ENCODE results near the gene PGM1.

Gene PGM1

DNA sequence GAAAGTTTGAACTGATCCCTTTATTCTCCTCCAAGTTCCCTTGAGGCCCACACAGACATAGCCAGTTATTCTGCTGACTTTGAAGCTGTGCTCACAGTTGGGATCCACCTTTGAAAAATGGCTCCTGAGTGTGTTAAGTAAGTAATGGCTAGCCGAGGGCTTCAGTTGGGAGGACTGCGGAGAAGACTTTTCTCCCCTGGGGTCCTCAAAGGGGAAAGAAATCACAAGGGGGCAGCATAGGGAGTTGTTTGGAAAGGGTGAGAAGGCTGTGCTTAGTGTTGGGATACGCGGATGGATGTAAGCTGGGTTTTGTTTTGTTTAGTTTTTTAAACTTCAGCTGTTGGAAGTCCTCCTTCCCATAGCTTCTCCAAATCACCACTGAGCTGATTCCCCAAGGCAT is 8.3 kb downstream of the PGM1 start:
- DNase-seq, result no peak

DNA sequence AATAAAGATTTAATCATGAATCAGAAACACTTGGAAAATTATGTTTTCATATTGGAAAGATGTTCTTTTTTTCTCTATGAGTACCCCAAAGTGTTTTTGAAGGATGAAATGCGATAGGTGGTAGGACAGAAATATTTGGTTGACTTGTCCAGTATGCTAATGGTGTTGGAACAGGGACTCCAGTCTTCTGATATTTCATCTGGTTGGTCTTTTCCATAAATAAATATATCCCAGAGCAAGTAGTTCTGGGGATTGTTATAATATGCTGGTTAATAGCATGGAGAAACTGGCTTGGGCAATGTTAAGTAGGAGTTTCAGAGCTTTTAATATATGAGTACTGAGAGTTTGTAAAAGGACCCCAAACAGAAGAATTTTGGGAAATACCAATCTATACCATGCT is 8.7 kb downstream of the PGM1 start:
- DNase-seq, result no peak

DNA sequence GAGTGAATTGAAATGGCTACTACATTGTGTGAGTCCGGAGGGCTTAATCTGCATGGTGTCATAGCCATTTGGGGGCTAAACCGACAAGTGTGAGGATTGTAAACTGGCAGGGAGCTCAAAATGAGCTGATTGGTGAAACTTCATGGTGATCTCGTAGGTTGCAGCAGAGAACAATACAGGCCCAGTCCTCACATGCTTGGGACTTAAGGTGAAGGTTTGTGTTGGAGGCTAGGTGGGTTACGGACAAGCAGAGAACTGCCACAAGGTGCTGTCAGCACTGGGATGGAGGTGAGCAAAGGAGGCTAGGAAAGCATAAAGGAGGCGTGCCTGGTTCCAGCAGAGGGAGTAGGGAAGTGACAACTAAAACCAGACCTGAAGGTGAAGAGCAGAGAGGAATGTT is 9.4 kb downstream of the PGM1 start:
- no peak for DNase-seq

DNA sequence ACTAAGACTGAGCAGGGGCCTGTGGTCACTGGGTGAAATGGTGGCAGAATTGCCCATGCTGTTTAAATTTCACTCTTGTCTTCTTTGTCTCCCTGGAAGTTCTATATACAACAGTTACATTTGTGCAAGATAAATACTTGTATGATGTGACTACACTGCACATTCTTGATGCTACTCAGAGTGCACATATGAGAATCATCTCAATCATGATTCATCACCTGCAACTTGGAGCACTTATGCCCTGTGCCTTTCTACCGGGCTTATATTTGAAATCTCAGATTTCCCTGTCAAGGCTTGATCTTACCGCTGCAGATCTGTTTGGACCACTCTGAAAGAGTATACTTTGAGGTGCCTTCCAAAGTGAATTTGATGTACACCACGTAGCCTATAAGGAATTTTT is 10.6 kb downstream of the PGM1 start:
- DNase-seq, result no peak

DNA sequence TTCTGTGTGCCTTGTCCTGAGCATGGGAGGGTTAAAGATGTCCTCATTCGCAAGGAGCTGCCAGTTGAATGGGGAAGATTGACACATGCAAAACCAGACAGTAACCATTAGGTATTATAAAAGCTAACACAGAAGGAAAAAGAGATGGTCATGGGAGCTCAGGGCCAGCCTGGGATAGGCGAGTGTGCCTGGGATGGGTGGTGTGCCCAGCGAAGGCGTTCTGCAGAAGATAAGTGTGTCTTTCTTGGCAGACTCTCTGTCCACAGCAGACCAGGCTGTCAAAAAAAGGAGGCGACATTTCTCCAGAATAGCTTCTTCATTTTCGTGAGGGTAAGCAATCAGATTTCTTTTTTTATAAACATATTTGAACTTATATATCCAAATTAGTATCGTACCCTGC is 14.1 kb downstream of the PGM1 start:
- DNase-seq, result no peak

DNA sequence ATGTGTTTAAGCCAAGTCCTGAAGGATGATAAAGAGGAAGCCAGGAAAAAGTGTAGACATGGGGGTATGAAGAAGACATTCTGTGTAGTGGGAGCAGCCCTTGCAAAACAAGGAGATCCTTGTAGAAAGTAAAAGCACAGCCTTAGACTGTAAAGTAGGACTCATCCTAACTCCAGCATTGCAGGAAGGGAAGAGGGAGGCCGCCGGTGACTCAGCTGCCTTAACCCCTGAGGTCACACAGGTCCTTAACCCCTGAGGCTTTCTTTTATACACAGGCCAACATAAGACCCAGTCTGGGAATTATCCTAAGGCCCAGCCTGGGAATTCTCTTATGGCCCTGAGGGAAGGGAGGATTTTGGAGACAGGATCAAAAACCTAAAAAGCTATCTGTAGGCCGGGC is 18.0 kb downstream of the PGM1 start:
- no peak for DNase-seq

DNA sequence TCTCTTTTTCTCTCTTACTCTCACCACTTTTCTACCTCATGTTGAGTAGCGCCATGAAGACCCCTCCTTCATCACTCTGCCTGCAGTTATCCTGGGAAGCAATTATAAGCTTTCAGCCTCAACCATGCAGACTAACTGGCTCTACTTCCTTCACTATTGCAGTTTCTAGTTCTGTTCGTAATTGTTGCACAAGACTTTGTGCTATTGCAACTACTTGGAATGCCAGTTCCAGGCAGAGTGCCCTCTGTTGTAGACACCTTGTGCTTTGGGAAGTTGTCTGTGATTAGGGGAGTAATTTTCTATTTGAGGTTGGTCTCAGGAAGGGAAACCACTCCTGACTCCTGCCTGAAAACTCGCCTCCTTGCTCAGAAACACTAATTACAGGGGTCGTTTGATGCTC is 19.4 kb downstream of the PGM1 start:
- no peak for DNase-seq

DNA sequence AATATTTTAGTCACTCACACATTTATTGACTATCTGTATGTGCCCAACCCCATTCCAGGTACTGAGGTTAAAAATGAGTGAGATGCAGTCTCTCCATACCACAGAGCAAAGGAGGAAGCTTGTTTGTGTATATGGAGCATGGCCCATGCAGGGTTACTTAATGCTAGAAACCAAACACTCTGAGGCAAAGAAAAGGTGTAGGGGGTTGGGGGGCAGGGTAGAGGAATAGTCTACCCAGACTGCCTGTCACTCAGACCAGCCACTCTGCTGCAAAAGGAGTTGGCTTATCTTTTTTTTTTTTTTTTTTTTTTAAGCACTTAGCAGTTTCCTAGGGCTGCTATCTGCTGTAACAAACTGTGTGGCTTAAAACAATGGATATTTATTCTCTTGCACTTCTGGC is 19.8 kb downstream of the PGM1 start:
- DNase-seq, result no peak

DNA sequence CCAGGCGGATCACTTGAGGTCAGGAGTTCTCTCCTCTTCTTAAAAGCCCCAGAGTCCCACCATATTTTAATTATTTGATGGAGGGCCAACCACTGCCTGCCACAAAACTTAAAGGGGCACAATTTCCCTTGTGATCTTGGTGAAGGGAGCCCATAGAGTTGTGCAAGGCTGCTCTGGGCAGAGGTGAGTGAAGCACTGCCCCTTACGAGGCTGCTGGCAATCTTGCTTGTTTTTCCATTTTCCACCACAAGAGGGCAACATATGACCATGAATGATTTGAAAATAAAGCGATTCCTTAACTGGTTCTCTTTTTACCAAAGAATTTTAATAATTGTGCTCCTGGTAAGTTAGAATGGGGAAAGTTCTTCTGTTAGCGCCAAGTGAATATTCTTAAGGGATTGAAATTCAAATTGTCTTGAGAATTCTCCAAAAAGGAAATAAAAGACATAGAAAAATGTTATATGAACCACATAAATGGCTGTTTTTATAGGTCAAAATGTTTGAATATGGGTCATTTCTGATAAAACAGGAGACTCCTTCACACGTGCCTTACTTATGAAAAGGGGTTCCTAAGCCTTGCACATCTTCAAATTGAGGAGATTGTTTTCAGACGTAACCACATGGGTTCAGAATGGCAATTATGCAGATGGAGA is 22.7 kb downstream of the PGM1 start:
- DNase-seq, result peak; percentile 95

DNA sequence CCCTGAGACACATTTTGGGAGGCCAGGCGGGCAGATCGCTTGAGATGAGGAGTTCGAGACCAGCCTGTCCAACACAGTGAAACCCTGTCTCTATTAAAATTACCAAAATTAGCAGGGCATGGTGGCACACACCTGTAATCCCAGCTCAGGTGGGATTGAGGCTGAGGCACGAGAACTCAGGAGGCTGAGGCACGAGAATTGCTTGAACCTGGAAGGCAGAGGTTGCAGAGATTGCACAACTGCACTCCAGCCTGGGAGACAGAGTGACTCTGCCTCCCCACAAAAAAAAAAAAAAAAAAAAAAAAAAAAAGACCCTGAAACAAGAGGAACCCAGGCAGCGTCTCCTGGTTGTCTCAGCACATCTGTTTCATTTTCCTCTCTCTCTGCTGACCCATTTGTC is 24.2 kb downstream of the PGM1 start:
- no peak for DNase-seq

DNA sequence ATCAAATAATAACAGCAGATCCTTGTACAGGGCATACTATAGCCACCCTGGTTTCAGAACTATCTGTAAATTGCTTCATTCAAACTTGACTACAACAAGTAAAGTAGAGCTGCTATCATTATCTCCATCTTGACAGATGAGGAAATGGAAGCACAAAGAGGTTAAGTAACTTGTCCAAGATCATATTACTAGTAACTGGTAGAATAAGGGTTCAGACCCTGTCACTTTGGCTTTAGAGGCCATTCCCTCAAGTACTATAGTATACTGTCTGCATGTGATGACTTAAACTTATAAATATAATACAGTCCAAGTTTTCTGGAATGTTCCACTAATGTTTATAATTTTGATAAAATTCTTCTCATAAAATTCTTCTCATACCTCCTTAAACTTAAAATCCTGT is 24.8 kb downstream of the PGM1 start:
- DNase-seq, result no peak

DNA sequence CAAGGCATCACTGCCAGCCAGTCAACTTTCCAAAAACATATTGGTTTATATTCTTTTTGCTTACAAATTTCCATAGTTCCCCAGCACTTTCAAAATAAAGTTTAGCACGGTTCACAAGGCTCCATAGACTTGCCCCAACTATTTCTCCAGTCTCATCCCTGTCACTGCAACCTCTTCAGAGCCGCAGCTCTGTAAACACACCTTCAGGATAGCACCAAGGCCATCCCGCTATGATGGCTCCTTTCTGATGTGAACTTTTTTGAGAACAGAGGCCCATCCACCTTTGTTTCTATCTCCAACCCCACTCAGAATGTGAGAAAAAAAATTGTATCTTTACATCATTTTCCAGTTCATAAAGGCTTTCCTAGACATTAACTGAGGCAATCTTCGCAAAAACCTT is 26.3 kb downstream of the PGM1 start:
- DNase-seq, result no peak

DNA sequence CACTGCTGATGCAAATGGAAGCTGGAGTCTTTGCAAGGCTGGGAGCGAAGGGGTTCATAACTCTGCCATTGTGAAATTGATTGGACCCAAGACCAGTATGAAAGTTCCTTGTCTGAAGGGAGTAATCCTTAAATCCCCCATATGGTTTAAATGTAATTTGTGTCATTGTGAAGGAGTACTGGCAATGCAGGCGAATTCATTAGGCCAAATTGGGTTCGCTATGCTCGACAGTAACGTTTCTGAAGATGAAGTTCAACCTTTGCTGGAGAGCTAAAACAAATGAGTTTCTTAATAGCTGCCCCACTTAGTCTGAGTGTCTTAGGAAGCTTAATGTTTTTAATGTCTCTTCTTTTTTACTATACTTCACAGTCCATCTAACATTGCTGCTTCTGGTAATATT is 27.5 kb downstream of the PGM1 start:
- no peak for DNase-seq

DNA sequence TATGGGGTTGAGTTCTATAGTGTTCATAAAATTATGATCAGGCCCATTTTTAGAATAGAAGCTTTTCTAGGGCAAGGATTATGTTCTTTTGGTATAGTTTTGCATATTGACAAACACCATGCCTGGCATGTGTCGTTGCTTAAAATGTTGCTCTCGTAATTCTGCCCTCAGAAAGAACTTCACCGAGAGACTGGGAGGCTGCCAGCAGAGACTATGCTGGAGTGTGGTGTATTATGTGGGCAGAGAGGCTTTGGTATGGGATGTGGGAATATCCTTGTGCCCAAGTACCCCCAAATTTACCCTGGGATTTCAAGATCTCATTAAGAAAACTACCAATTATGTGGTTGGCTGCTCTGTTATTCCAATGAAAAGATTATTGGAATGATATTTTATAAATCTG is 27.9 kb downstream of the PGM1 start:
- DNase-seq, result no peak

DNA sequence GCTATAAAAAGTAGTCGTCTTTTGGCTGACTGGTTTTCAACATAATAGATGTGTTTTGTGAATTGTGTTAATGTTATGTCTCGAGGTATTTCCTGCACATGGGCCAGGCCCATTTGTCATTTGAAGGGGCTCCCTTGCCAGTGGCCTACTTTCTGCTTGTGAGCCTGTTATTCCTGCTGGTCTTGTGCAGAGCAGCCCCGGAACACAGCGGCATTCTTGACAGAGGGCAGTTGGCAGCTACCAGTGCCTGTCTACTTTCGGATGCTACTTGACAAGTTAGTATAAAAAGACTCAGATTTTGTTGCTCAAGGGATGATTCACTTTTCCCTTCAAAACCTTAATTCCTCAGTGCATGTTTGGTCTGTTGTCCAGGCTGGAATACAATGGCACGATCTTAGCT is 28.5 kb downstream of the PGM1 start:
- no peak for DNase-seq

DNA sequence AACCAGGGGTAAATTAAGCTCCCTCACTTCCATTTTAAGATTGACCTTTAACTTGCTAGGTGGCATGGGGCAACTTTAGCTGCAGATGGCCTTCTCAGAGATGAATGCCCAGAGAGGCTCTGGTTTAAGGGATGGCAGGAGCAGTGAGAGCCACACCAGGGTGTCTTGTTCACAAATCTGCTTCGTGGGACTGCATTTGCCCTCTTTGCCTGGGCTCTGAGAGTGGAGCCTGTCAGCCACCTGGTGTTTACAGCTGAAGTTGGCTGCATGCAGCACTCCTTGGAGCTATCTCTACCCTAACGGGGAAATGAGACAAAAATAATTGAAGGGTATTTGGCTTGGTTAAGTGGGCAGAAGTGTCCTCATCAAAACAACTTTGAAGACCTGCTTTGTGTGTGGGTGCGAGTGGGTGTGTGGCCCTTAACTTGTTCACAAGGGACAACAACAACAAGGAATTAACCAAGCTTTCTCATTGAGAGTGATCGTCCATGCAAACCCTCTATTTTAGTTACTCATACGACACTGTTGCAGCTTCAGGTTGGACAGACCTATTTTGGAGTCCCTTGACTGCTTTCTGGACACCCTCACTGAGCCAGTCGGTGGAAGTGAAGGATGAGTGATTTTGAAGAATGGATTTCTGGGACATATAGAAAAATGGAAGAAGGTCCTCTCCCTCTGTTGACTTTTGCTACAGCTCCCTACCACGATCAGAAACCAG is 29.8 kb downstream of the PGM1 start:
- no peak for DNase-seq

DNA sequence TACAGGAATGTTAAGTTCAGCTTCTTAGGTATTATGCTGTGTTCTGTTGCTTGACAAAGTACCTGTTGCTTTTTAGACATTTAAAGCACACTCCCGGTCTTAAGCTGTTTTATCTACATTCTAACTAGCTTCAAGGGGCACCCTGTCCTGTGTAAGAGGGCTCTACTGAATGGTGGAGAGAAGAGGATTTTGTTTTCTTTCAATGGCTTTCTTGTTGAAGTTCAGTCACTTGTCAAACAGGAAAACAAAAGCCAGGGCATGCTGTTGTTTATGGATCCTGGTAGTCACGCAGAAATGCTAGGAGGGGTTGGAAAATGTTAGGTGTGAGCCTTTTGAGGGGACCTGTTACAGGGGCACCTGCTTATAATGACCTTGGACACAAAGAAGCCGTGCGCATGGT is 30.7 kb downstream of the PGM1 start:
- DNase-seq, result peak; percentile 42

DNA sequence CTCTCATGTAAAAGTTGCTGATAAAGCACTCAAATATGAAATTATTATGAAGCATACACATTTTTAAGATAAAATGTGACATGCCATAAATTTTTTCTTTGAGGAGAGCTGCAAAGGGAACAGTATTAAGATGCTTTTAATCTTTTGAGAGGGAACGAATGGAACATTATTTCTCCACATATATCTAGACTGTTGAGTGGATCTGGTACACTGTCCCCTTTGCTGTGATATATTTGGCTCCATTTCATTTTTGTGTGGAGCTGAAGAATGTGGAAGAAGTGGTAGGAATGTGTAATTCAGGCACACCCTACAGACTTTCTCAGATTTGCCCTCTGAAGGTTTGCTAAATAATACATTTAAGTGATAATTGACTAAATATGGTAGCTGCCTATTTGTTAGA is 31.7 kb downstream of the PGM1 start:
- no peak for DNase-seq

DNA sequence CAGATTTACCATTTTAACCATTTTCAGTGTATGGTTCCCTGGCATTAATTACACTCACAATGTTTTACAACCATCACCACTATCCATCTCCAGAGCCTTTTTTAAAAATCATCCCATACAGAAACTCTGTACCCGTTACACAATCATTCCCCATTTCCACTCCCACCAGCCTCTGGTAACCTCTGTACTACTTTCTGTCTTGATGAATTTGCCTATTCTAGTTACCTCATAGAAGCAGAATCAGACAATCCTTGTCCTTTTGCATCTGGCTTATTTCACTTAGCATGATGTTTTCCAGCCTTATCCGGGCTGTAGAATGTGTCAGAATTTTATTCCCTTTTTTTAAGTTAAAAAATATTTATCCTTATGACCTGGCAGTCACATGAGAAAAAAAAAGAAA is 33.0 kb downstream of the PGM1 start:
- no peak for DNase-seq

DNA sequence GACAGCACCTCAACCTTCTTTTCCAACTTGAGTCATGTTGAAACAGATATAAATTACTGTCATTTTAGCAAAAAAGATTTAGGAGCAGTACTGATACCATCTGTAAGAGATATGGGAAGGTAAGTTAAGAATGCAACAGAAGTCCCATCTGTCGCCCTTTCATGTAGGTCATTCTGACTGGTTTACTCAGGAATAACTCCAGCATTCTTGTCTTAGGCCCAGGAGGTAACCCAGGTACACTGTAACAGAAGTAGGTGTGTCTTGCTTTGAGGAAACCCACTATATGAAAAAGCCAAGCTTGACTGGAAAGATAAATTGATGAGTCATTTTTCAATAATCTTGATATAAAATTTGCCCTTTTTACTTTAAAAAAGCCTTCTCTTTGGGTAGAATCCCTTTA is 35.4 kb downstream of the PGM1 start:
- no peak for DNase-seq

DNA sequence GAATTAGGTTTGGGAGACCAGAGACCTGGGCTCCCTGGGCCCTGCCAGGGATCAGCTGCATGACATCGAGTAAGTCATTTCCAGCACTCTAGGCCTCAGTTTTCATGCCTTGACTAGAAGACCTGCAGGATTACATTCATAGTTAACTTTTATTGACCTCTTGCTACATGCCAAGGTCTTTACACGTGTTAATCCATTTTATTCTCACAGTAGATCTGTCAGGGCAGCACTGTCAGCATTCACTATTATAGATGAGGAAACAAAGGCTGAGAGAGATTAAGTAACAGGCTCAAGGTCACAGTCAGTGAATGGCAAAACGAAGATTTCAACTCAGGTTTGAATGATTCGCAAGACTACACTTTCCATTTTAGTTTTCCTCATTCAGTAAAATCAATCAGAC is 37.0 kb downstream of the PGM1 start:
- no peak for DNase-seq

DNA sequence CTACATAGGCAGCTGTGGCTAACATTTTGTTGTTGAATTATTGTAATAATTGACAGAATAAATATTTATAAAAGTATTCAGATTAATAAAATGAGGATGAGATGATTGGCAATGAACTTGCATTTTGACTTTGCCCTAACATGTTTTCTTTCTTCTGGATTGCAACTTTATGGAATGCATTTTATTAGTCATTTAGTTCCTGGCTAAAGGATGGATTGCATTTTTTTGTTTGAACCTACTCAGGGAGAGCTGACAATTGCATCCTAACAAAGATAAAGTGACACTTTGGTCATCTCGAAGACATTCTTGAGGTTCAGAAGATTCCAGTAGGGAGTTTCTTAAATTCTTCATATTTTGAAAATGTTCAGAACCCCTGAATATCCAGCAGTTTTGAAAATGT is 37.5 kb downstream of the PGM1 start:
- no peak for DNase-seq

DNA sequence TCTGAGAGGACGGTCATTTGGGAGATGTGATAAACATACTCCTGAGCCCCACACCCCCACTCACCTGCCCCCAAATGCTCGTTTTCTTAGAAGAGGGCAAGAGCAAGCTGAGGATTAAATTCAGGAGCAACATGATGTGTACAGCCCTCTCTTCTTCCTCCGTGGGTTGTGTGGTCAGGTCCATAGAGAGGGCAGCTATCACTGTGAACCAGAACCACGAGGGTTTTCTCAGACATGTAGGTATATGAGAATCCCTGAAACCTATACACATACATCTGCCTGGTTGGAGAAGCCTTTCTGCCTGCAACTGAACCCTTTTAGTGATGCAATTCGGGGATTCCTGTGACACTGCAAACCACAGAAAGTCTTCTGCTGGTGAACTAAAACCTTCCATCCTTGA is 38.9 kb downstream of the PGM1 start:
- DNase-seq, result no peak

DNA sequence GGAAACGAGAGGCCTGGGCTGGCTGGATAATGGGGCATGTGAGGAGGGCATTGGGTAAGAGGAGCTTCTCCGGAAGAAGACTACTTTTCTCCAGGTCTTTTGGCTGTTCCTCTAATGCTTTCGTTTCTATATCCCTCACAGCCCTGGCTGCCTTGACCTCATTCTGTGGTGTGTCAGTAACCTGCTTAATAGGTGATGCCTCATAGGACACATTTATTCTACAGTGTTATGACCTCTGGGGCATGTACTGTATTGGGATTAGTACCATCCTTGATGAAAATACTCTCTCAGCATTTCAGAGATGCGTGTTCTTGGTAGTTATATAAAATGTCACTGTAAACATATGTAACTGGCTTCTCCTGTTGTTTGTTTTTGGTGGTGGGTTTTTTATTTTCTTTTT is 40.1 kb downstream of the PGM1 start:
- DNase-seq, result no peak

DNA sequence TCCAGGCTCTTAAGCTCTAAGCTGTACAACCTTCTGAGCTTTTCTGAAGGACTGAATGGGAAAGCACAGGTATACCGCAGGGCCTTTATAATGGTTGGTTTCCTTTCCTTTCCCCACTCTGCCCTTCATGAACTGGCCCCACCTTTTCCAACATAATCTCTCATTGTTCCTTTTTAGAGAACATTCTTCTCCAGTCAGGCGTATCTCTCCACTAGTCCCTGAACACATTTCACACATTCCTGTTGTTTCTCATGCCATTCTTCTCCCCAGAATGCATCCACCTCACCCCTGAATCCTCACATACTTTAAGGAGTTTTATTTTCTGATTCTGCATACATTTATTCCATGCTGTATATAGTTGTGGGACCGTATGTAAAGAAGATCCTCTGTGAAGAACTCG is 41.3 kb downstream of the PGM1 start:
- no peak for DNase-seq
